HFF-Myc (cell line): ENCODE measurements around the gene NRCAM.

Experiments used
- DNase-seq: peaks from one replicate; pipeline ENCODE4 v3.0.0-alpha.2; 2011; ENCODE audit warnings: low read depth; ENCODE audit errors: extremely low read depth
- H3K4me3 ChIP-seq: replicated peaks from 2 replicates; pipeline ENCODE4 v1.5.1; 2011; ENCODE audit warnings: low read depth, mild to moderate bottlenecking, control low read depth, low read length
- TF ChIP-seq, protein P1 (sequence below): IDR thresholded peaks from 2 replicates; pipeline ENCODE4 v1.5.1; 2012; ENCODE audit warnings: mild to moderate bottlenecking, low read depth, low read length, control low read depth; ENCODE audit errors: missing control alignments

The NRCAM gene

DNA sequence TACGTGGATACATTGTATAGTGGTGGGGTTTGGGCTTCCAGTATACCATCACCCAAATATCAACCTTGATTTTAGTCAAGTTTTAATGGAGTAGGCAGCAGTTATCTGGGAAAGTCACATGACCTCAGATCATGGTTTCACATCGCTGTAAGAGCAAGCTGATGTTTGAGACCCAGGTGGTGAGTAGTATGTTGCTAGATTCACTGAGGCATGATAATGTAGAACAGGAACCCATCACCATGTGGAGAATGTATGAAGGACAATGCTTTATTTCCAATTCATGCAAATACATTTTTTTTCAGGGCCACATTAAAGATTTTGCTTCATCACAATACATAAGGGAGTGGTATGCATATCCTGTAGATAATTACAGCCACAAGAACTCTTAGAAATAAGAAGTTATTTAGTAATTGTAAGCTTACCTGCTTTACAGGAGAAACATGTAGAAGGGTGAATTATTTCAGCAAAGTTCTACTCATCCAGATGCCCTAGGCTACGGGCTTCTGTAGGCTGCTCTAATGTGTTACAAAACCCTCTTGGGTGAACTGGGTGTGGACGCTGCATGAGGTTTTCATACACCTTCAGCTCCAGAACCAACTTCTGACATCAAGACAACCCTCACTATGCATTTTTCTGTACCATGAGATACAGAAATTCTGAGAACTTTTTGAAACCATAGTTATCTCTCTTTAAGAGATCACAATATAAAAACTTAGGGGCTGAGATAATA lies 298.5 kb downstream of the NRCAM start:
- DNase-seq = no peak
- TF ChIP-seq, protein P1, sequence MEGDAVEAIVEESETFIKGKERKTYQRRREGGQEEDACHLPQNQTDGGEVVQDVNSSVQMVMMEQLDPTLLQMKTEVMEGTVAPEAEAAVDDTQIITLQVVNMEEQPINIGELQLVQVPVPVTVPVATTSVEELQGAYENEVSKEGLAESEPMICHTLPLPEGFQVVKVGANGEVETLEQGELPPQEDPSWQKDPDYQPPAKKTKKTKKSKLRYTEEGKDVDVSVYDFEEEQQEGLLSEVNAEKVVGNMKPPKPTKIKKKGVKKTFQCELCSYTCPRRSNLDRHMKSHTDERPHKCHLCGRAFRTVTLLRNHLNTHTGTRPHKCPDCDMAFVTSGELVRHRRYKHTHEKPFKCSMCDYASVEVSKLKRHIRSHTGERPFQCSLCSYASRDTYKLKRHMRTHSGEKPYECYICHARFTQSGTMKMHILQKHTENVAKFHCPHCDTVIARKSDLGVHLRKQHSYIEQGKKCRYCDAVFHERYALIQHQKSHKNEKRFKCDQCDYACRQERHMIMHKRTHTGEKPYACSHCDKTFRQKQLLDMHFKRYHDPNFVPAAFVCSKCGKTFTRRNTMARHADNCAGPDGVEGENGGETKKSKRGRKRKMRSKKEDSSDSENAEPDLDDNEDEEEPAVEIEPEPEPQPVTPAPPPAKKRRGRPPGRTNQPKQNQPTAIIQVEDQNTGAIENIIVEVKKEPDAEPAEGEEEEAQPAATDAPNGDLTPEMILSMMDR = no peak
- no peak overlapping the region for H3K4me3 ChIP-seq

DNA sequence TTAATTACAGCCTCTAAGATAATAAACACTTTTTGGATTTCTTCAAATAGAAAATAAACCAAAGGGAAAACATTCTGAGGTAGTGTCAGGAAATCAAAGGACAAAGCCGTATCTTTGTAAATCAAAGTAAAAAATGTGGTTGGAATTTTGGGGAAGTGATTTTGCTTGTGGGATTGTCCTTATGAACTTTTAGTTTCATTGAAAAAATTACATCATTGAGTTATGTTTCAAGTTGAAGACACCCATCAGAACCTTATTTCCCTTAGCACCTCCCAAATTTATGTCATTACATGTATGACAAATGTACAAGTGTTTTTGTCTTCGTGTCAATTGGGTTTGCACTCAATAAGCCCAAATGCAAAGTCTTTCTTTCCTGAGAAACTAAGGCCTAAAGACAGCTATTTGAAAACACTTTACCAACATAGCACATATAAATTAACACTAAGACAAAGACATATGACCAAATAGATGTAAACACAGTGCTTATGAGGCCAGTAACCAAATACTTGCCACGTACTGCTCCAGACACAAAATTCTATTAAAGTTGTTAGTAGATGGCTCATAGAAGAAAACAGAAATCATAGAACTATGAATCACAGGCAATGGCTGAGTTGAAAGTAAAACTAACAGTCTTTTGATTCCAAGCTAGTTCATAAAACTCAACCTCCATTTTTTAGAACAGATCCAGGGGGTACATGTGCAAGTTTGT lies 299.2 kb downstream of the NRCAM start:
- H3K4me3 ChIP-seq = no peak overlapping the region
- TF ChIP-seq, protein P1 = no peak
- no peak for DNase-seq

DNA sequence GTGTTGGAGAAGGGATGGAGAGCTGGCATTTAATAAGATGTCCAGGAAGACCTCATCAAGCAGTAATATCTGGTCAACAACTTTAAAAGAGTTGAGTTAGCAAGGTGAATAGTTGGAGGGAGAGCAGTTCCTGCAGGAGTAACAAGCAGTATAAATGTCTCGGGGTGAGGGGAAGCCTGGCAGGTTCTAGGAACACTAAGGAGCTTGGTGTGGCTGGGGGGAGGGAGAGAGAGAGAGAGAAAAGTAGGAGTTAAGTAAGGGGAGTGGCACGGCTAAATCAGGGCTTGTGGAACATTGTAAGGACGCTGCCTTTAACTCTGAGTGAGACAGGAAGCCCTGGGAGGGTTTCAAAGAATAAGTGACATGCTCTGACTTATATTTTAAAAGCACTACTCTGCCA lies 304.0 kb downstream of the NRCAM start:
- no peak for DNase-seq
- TF ChIP-seq, protein P1 = no peak
- no peak overlapping the region for H3K4me3 ChIP-seq

DNA sequence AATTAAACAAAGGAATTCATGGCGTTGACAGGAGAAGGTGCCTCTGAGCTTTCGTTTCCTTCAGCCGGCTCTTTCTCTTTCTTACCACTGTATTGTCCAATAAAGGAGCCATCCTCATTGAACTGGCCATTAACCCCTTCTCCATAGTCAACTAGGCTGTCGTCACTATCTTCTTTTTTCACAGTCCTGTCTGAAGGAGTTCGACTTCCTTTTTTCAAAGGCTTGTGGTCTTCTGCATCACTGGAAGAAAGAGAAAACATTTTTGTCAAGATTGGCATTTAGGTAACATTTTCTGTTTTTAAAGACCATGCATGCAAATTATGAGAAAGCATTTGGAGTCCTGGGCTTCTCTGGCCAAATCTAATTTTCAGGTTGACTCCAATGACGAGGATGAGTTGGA lies 306.3 kb downstream of the NRCAM start:
- no peak for DNase-seq
- TF ChIP-seq, protein P1 = no peak
- H3K4me3 ChIP-seq = no peak overlapping the region

DNA sequence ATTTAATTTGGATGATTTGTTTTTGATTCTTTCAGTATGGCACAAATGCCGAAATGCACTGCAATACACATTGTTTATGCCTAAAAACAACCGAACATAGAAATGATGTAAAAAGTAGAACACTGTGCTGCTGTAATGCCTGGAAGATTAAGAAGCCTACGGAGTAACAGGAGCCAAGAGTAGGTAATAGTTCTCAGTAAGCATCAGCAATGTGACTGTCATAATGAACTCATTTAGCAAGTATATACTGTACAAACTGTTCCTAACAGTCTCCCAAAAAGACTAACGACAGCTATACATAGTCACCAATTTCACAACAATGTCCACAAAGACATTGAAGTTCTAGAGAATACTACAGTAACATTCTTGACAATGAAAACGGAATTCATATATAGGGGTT lies 307.1 kb downstream of the NRCAM start:
- H3K4me3 ChIP-seq = no peak overlapping the region
- TF ChIP-seq, protein P1 = no peak
- DNase-seq = no peak

DNA sequence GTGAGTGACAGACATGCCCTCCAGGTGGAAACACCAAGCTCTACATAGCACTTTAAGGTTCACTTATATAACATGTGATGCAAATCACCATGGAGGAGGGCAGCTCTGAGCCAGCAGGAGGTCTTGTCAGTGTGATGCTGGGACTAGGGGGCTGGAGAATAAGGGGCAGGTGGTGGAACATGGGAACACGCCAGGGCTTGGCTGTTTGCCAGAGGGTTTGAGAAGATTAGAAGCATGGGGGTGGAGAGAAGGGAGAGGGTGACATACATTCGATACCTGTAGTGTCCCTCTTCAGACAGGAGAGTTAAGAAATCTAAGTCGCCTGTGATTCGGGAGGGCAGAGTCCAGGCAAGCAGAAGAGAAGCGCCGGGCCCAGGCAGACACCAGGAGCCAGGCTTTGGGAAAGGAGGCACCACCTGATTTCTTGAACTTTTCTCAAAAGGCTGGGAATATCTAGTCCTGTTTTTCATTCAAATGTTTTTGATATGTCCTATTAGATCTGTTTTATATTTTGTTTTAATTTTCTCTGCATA lies 309.1 kb downstream of the NRCAM start:
- TF ChIP-seq, protein P1 = no peak
- H3K4me3 ChIP-seq = no peak overlapping the region
- DNase-seq = no peak
